ENCODE results near the gene CSDE1. TPM values are rescaled to one million over a fixed set of nuclear protein-coding genes. Genes with fewer than 3 reads are reported as not detected.
A peak's percentile ranks its signal among the peaks of the same experiment; 100 is the strongest.
"Not testable (repeated sequence)": the region's sequence is repeated elsewhere in the genome, so short reads cannot be mapped to it uniquely, and the experiment has no call there.

CSDE1 gene
- total RNA-seq (100 to 1,000 TPM; 354 to 495 TPM), polyA plus RNA-seq (ENCODE audit: insufficient read depth, low read depth, low replicate concordance) (488 TPM)
- long read RNA-seq, donor 1, full-length matches to known transcripts = 61 of 141 reads
- long read RNA-seq, donor 1, partial matches to known transcripts = 80 of 141 reads
- long read RNA-seq, donor 1, other reads (novel, unspliced or antisense) = 0 of 141 reads
- long read RNA-seq, donor 2, full-length matches to known transcripts = 32 of 49 reads
- long read RNA-seq, donor 2, partial matches to known transcripts = 17 of 49 reads
- long read RNA-seq, donor 2, other reads (novel, unspliced or antisense) = 0 of 49 reads

DNA sequence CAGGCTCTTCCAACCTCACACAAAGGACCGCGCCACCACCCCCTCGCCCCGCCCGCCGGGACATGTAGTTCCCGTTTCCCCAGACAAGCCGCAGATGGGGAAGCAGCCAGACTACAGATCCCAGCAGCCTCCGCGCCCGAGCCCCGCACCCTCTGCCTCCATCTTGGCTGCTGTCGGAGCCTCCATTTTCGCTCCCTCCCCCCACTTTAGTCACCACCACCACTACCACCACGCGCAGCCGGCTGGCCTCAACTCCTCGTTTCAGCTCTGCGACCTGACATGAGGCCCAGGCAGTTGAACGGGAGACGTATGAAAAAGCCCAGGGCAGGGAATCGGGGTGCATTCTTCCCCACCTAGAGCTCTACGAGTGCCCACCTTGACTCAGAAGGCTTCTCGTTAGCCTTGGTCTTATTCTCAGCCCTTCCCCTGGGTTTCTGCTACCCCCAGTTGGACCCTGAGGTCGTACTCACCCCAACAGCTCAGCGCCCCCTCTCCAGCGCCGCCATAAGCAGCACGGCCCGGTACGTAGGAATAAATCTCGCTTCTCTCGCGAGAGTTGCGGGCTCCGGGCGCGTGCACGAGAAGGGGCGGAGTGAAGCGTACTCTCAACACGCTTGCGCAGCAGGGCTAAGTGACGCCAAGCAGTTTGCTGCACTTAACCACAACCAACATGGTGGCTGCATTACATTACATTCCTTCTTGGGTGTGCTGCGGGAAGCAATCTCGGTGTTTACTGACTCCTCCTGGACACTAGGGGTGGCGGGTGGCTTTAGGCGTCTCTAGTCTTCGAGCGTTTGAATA lies at the start of gene CSDE1:
TSS of gene CSDE1 (minus strand) at position 530 of the 801 bp plus-strand sequence. CDS start 18,094 bp downstream, outside the sequence.
- Histone ChIP-seq H3K4me3 (peak within 1 kb of the TSS; percentile 100), H3K27ac (peak within 1 kb of the TSS; percentile 100), H3K27me3 (no peaks in the 10 kb centered on the region), H3K4me1 (peaks cover 27% of the 10 kb centered on the region), H3K36me3 (ENCODE audit: low read depth, missing control alignments) (no peaks in the 10 kb centered on the region), H3K9me3 (no peaks in the 10 kb centered on the region)
- DNase-seq = peak; percentile 98
- intact Hi-C loops (cut with DNase I; ENCODE audit: low total_unique reads) = no loop called here
- 0% methylated on average over 22 to 49 of the region's 50 CpGs for WGBS, 2 donors
- TF ChIP-seq POLR2A (IDR thresholded peaks at IDR 0.05) = peak; percentile 32
- TF ChIP-seq, protein P1, sequence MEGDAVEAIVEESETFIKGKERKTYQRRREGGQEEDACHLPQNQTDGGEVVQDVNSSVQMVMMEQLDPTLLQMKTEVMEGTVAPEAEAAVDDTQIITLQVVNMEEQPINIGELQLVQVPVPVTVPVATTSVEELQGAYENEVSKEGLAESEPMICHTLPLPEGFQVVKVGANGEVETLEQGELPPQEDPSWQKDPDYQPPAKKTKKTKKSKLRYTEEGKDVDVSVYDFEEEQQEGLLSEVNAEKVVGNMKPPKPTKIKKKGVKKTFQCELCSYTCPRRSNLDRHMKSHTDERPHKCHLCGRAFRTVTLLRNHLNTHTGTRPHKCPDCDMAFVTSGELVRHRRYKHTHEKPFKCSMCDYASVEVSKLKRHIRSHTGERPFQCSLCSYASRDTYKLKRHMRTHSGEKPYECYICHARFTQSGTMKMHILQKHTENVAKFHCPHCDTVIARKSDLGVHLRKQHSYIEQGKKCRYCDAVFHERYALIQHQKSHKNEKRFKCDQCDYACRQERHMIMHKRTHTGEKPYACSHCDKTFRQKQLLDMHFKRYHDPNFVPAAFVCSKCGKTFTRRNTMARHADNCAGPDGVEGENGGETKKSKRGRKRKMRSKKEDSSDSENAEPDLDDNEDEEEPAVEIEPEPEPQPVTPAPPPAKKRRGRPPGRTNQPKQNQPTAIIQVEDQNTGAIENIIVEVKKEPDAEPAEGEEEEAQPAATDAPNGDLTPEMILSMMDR (IDR thresholded peaks at IDR 0.05) = peak in 2 of 3 experiments; percentile 22 to 27

DNA sequence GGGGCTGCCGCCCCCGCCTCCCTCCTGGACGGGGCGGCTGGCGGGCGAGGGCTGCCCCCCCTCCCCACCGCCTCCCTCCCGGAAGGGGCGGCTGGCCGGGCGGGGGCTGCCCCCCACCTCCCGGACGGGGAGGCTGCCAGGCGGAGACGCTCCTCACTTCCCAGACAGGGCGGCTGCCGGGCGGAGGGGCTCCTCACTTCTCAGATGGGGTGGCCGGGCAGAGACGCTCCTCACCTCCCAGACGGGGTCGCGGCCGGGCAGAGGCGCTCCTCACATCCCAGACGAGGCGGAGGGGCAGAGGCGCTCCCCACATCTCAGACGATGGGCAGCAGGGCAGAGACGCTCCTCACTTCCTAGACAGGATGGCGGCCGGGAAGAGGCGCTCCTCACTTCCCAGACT lies 46.7 kb upstream of the CSDE1 start:
- peak overlapping the region in 1 of 2 donors; percentile 21 for H3K4me3 ChIP-seq
- H3K4me1 ChIP-seq; H3K27me3 ChIP-seq; intact Hi-C loops (cut with DNase I; ENCODE audit: low total_unique reads); H3K9me3 ChIP-seq; DNase-seq; H3K36me3 ChIP-seq (ENCODE audit: low read depth, missing control alignments); H3K27ac ChIP-seq: not testable (repeated sequence)
- WGBS, 2 donors = 79 to 84% methylated on average over 8 to 25 of the region's 33 CpGs

- no peaks in the 10 kb centered on the region for H3K9me3 ChIP-seq
- no peaks in the 10 kb centered on the region for H3K27me3 ChIP-seq
- no peak overlapping the region for H3K4me3 ChIP-seq
- no peak for DNase-seq
- no peaks in the 10 kb centered on the region for H3K4me1 ChIP-seq
- no peaks in the 10 kb centered on the region for H3K36me3 ChIP-seq (ENCODE audit: low read depth, missing control alignments)
- H3K27ac ChIP-seq = no peak overlapping the region
- intact Hi-C loops (cut with DNase I; ENCODE audit: low total_unique reads) = no loop called here
- 76% methylated on average over 3 of the region's 3 CpGs for WGBS, 2 donors
- TF ChIP-seq, protein P1 (IDR thresholded peaks at IDR 0.05) = no peak
- no peak for TF ChIP-seq POLR2A (IDR thresholded peaks at IDR 0.05)
Observed at GRCh38 chr1:114803001-114803400, 45.2 kb upstream of the CSDE1 start.

DNA sequence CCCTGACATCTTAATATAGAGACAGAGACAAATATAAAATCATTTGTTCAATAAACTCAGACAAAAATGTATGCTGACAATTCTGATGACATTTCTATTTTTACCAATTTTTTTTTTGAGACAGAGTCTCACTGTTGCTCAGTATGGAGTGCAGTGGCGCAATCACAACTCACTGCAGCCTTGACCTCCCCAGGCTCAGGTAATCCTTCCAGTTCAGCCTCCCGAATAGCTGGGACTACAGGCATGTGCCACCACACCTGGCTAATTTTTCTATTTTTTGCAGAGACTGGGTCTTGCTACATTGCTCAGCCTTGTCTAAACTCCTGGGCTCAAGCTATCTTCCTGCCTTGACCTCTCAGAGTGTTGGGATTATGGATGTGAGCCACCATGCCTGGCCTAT lies 36.3 kb upstream of the CSDE1 start:
- WGBS, 2 donors = 77 to 79% methylated on average over 2 of the region's 2 CpGs
- Histone ChIP-seq H3K4me1 (no peaks in the 10 kb centered on the region), H3K9me3 (no peaks in the 10 kb centered on the region), H3K27ac (no peak overlapping the region), H3K4me3 (no peak overlapping the region), H3K36me3 (ENCODE audit: low read depth, missing control alignments) (no peaks in the 10 kb centered on the region), H3K27me3 (no peaks in the 10 kb centered on the region)
- no peak for DNase-seq
- intact Hi-C loops (cut with DNase I; ENCODE audit: low total_unique reads) = no loop called here
- TF ChIP-seq, protein P1 (IDR thresholded peaks at IDR 0.05) = no peak
- no peak for TF ChIP-seq POLR2A (IDR thresholded peaks at IDR 0.05)

GRCh38 chr1:114790581-114790980 lies 32.8 kb upstream of the CSDE1 start:
- WGBS, 2 donors = 95% methylated on average over 16 of the region's 25 CpGs; no CpG with 5 or more reads in 1 of the 2 donors

GRCh38 chr1:114786440-114786839 lies 28.7 kb upstream of the CSDE1 start:
- H3K27ac ChIP-seq; intact Hi-C loops (cut with DNase I; ENCODE audit: low total_unique reads); H3K36me3 ChIP-seq (ENCODE audit: low read depth, missing control alignments); H3K9me3 ChIP-seq; DNase-seq; H3K4me1 ChIP-seq; H3K27me3 ChIP-seq; H3K4me3 ChIP-seq: not testable (repeated sequence)
- 87 to 88% methylated on average over 1 of the region's 1 CpG for WGBS, 2 donors

More at GRCh38 chr1:114790581-114790980, 32.8 kb upstream of the CSDE1 start:
- H3K36me3 ChIP-seq (ENCODE audit: low read depth, missing control alignments); H3K27ac ChIP-seq; H3K27me3 ChIP-seq; H3K4me1 ChIP-seq; DNase-seq; H3K4me3 ChIP-seq; intact Hi-C loops (cut with DNase I; ENCODE audit: low total_unique reads); H3K9me3 ChIP-seq: not testable (repeated sequence)
